Endothelial cell of hepatic sinusoid (primary cell): ENCODE results near the gene BMF.
"Not testable (repeated sequence)": the region's sequence is repeated elsewhere in the genome, so short reads cannot be mapped to it uniquely, and the experiment has no call there.

ENCODE experiments used
- in situ Hi-C: cut with HindIII; loops from 2 replicates; pipeline ENCODE4 v1.10.0; 2017; ENCODE audit warnings: low sequenced_read_pairs

Gene BMF

DNA sequence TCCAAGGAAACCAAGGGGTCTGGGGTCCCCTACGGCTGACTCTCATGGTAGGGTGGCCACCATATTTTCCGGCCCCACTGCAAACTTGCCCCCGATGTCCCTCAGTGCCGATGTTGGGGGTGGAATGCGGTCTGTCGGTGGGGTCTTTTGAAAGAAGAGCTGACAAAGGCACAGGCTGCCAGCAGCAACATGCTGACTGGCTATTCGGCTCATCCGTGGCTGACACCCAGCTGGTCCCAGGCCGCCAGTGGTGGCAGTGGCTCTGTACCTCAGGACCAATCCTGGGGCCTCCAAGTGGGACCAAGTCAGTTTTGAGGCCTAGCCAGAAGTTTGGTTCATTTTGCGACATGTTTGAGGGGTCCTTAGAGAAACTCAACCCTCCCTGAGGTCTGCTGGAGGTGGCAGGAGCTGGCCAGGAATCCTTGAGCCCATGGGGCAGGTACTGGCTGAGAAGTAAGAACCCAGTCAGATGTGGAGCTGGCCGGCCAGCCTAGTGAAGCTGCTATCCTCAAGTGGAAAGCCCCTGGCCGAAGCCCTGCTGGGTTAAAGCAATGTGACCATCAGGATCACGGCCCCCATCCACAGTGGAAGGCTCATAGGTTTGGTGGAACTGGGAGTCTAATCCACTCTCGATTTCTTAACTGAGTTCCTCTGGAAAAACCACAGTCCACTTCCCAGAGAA lies 17.8 kb downstream of the BMF start:
- in situ Hi-C loops = no loop called here

- in situ Hi-C loops = no loop called here
These were observed 19.5 kb downstream of the BMF start for GRCh38 chr15:40088929-40089755.

GRCh38 chr15:40087991-40088928 lies 20.4 kb downstream of the BMF start:
- in situ Hi-C loops = no loop called here

DNA sequence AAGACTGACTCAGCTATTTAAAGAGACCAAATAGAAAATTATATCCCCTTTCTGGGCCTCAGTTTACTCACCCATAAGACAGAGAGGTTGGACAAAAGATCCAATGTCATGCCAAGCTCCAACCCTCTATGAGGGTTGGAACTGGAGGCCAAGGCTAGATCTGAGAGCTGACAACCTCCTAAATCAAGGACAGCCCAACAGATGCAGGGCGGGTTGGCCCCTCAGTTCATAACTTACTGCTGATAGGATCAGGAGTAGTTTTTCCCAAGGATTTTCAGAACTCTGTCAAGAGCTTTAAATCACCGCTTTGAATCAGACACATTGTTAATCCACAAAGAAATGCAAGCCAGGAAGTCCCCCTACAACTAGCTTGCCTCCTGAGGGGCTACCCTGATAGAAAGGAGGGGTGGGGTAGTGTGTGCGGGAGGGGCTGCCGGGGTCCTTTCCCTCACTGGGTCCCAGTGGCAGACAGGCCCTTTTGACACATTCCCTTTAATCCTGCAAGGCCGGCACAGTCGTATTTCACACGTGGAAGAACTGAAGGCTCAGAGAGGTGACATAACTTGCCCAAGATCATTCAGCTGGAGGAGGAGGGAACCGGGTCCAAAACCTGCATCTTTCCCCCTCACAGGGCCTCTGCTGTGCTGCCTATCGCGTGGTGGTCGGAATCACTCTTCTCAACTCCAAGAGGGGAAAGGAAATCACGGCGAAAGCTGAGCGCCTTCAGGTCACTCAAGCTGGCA lies 21.4 kb downstream of the BMF start:
- in situ Hi-C loops = no loop called here

DNA sequence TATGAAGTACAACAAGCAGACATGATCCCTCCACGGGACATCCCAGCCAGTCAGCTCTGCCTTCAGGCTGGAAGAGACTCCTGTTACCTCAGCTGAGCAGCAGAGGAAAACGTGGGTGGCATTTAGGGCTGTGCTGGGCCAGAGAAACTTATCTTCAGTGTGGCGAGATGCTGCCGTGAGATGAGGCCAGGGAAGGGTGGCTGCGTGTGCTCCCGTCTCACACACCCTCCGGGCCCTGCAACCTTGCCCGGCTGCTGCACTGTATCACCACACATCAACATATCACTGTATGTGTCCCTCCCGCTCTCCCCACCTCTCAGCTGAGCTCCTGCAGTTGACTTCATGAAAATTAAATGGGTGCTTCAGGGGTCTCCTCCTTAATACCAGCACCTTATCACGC lies 23.4 kb downstream of the BMF start:
- in situ Hi-C loops = no loop called here

- in situ Hi-C loops = loop anchor here (5.0 kb wide), 1 partner anchor 68 kb away; no protein-coding TSS in a partner anchor
These were observed 24.0 kb downstream of the BMF start for GRCh38 chr15:40084650-40085049.

DNA sequence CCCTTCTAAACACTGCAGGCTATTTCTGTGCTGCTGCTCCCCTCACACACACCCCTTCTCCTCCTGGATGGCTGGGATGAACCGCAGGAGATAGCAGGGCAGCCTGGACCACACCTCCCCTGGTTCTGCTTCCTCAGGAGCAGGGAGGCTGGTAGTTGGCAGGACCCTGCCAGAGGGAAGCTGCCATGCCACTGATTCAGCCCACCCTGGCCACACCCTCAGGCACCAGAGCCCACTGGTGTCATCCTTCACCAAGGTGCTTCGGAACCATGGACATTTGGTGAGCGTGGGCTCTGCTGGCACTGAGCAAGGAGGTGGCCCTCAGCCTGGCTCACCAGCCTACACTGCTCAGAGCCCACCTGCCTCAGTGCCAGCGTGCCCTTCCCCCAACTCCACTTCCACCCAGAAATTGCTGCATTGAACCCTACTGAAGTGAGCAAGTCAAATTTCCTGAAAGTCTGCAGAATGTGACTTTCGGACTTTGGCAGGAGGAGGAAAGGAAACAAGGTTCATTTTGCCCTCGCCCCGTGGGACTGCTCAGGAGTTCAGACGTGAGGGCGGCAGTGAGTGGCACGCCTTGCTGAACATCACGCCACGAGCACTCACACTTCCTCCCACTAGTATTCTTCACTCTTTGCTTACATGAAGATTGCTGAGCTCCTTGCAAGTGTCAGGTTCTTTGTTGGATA lies 26.3 kb downstream of the BMF start:
- in situ Hi-C loops = loop anchor here (5.0 kb wide), 1 partner anchor 70 kb away; no protein-coding TSS in a partner anchor

DNA sequence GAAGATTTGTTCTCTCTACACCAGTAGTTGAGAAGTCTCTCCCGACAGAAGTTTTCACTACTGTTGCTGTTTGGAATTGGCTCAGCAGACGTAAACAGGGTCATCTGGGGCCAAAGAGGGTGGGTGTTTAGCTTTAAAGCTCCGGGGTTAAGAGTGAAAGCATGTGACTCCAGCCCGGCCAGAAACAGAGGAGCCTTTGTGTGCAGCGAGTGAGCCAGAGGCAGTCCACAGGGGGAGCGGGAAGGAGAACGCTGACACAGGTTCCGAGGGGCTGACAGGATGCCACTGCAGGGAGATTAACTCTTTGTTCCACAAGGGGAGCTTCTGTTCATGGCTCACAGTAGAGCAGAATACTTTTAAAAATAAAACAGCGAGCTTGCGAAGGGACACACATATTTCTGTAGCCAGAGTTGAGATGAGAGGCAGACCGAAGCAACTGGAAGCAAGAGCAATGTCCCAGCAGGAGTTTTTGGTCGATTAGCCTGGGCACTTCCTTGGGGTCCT lies 26.9 kb downstream of the BMF start:
- in situ Hi-C loops = loop anchor here (5.0 kb wide), 1 partner anchor 71 kb away; no protein-coding TSS in a partner anchor

DNA sequence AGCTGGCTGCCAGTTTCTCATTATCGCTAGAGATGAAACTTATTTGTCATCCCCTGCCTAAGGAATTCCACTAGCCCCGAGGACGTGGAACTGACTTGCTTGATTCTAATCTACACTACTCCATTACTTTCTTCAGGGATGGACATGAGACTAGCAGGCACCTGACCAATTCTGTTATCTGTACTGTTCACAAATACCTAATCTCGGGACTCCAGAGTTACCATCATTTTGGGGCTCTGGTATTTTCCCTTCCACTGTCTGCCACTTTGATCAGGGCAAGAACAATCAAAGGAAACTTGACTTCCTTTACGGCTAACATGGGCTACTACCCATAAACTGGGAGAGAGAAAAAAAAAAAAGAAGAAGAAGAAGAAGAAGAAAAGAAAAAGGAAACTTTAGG lies 27.8 kb downstream of the BMF start:
- in situ Hi-C loops = loop anchor here (5.0 kb wide), 1 partner anchor 71 kb away; no protein-coding TSS in a partner anchor

DNA sequence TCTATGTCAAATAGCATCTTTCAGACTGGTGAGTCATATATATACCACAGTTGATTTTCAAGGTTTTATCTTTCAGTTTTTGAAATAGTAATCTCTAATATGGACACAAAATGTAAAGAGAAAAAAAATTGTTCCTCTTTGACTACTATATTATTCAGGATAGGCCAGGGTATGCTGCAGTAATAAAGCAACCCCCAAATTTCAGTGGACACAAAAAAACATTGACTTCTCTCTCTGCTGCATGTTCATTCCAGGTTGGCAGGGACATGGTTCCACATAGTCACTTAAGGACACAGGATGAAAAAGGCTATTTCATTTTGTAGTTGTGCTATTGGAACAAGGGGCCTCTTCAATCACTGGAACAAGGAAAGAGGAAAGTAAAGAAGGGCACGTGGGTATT lies 28.6 kb downstream of the BMF start:
- in situ Hi-C loops = loop anchor here (5.0 kb wide), 1 partner anchor 72 kb away; no protein-coding TSS in a partner anchor

DNA sequence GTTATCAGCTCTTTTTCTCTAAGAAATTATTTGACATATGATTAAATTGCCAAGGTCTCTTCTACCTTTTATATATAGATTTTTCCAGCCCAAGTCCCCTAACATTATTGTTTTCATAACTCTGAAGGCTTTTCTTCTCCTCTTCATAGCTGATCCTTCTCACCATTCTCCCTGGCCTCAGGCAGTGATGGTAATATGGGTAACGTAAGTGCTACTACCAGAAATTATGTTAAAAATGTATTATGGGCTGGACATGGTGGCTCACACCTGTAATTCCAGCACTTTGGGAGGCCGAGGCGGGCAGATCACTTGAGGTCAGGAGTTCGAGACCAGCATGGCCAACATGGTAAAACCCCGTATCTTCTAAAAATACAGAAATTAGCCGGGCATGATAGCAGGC lies 29.2 kb downstream of the BMF start:
- in situ Hi-C loops = no loop called here

GRCh38 chr15:40075298-40076044 lies 33.2 kb downstream of the BMF start:
- in situ Hi-C loops = no loop called here

DNA sequence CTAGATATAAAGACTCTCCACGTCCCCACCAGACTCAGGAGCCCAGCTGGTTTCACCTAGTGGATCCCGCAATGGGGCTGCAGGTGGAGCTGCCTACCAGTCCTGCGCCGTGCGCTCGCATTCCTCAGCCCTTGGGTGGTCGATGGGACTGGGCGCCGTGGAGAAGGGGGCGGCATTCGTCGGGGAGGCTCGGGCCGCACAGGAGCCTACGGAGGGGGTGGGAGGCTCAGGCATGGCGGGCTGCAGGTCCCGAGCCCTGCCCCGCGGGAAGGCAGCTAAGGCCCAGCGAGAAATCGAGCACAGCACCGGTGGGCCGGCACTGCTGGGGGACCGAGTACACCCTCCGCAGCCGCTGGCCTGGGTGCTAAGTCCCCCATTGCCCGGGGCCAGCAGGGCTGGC lies 34.0 kb downstream of the BMF start:
- in situ Hi-C loops = not testable (repeated sequence)

- in situ Hi-C loops = not testable (repeated sequence)
These were observed 34.8 kb downstream of the BMF start for GRCh38 chr15:40073716-40074490.

GRCh38 chr15:40072216-40072990 lies 36.3 kb downstream of the BMF start:
- in situ Hi-C loops = no loop called here

DNA sequence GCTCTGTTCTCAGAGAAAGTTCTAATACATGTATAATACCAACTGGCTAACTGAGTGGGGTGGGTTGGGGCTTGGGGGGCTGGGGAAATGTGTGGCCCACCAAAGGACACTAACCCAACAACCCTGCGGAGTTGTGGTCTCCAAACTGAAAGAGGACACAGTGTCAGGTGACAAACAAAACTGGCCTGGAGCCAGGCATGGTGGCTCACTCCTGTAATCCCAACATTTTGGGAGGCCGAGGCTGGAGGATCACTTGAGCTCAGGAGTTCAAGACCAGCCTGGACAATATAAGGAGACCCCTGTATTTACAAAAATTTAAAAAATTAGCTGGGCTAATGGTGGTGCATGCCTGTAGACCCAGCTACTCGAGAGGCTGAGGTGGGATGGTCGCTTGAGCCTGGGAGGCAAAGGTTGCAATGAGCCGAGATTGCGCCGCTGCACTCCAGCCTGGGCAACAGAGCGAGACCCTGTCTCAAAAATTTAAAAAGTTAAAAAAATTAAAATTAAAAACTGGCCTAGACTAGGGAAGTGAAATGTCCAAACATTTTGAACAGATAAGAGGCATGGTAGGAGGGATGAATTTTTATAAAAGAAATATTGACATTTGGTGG lies 38.0 kb downstream of the BMF start:
- in situ Hi-C loops = no loop called here

- in situ Hi-C loops = no loop called here
These were observed 38.5 kb downstream of the BMF start for GRCh38 chr15:40070166-40070557.
